Bronchial epithelial cell (primary cell): ENCODE data around the gene CALHM4. TPM values are rescaled to one million over a fixed set of nuclear protein-coding genes. Genes with fewer than 3 reads are reported as not detected.

Experiments used
- DNase-seq: peaks from one replicate; pipeline ENCODE4 v3.0.0-alpha.2; 2010; ENCODE audit warnings: low read depth
- FAIRE-seq: peaks from 2 replicates; lab custom pipeline; 2011; peaks lifted over from hg19 to GRCh38; lab: Jason Lieb, UNC
- H3K27me3 ChIP-seq: 2 replicates; pipeline ENCODE4 v1.5.1; 2011; ENCODE audit warnings: low read length; ENCODE audit not compliant: control insufficient read depth, insufficient read depth
- H3K36me3 ChIP-seq: 2 replicates; pipeline ENCODE4 v1.5.1; 2011; ENCODE audit warnings: low read length; ENCODE audit not compliant: control insufficient read depth, insufficient read depth
- H3K4me3 ChIP-seq: 2 replicates; pipeline ENCODE4 v1.5.1; 2011; ENCODE audit warnings: mild to moderate bottlenecking, low read depth, low read length, control low read depth
- total RNA-seq: library from RNA; depleted of rRNA; stranded (reverse); fragments of >200 nt; gene quantifications from 2 replicates; pipeline ENCODE4 v1.2.1, GENCODE V29; 2014
- TF ChIP-seq, protein P1 (sequence below): IDR thresholded peaks from 2 replicates; pipeline ENCODE4 v1.5.1; 2011; ENCODE audit warnings: mild to moderate bottlenecking, moderate library complexity, low read length, control low read depth, inconsistent platforms; ENCODE audit not compliant: insufficient read depth, severe bottlenecking

The CALHM4 gene
- total RNA-seq = under 0.01 TPM in 1 of 2 replicates, not detected in the other

- DNase-seq (no peak), FAIRE-seq (no peak)
- TF ChIP-seq, protein P1, sequence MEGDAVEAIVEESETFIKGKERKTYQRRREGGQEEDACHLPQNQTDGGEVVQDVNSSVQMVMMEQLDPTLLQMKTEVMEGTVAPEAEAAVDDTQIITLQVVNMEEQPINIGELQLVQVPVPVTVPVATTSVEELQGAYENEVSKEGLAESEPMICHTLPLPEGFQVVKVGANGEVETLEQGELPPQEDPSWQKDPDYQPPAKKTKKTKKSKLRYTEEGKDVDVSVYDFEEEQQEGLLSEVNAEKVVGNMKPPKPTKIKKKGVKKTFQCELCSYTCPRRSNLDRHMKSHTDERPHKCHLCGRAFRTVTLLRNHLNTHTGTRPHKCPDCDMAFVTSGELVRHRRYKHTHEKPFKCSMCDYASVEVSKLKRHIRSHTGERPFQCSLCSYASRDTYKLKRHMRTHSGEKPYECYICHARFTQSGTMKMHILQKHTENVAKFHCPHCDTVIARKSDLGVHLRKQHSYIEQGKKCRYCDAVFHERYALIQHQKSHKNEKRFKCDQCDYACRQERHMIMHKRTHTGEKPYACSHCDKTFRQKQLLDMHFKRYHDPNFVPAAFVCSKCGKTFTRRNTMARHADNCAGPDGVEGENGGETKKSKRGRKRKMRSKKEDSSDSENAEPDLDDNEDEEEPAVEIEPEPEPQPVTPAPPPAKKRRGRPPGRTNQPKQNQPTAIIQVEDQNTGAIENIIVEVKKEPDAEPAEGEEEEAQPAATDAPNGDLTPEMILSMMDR = no peak
- no peaks in the 10 kb centered on the region for H3K27me3 ChIP-seq
- H3K36me3 ChIP-seq = no peaks in the 10 kb centered on the region
- H3K4me3 ChIP-seq = no peak within 1 kb of the TSS
Measured at GRCh38 chr6:116553451-116553850, at the start of gene CALHM4. Gene CALHM4 (plus strand): TSS chr6:116553751. CDS start chr6:116553794, 43 bp downstream.

DNA sequence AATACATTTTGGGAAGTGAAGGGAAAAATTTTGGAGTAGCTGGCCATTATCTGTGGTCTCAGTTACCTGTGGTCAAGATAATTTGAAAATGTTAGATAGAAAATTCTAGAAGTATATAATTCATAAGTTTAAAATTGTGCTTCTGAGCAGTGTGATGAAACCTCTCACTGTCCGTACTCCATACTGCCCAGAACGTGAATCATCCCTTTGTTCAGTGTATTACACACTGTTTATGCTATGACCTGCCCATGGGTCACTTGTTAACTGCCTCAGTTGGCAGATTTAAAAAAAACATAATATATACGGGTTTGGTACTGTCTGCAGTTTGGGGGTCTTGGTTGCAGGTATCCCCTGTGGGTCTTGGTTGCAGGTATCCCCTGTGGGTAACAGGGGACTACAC lies 46.2 kb upstream of the CALHM4 start:
- Histone ChIP-seq H3K36me3 (no peaks in the 10 kb centered on the region), H3K27me3 (no peaks in the 10 kb centered on the region), H3K4me3 (no peak overlapping the region)
- DNase-seq (peak; percentile 69), FAIRE-seq (no peak)
- TF ChIP-seq, protein P1 = no peak

- FAIRE-seq (no peak), DNase-seq (no peak)
- H3K4me3 ChIP-seq = no peak overlapping the region
- TF ChIP-seq, protein P1 = no peak
- no peaks in the 10 kb centered on the region for H3K36me3 ChIP-seq
- no peaks in the 10 kb centered on the region for H3K27me3 ChIP-seq
Measured at GRCh38 chr6:116508527-116508926, 45.0 kb upstream of the CALHM4 start.

- Histone ChIP-seq H3K4me3 (no peak within 1 kb of the TSS), H3K36me3 (no peaks in the 10 kb centered on the region), H3K27me3 (no peaks in the 10 kb centered on the region)
- FAIRE-seq = no peak
- peak; percentile 87 for DNase-seq
- TF ChIP-seq, protein P1 = peak; percentile 54
Measured at GRCh38 chr6:116511424-116512110, 42.0 kb upstream of the CALHM4 start, which contains the start of gene CALHM5. Gene CALHM5 (plus strand): TSS chr6:116511639. CDS start chr6:116511697, 58 bp downstream.

- no peak overlapping the region for H3K4me3 ChIP-seq
- H3K27me3 ChIP-seq = no peaks in the 10 kb centered on the region
- FAIRE-seq (no peak), DNase-seq (no peak)
- TF ChIP-seq, protein P1 = no peak
- H3K36me3 ChIP-seq = no peaks in the 10 kb centered on the region
Measured at GRCh38 chr6:116512111-116512559, 41.4 kb upstream of the CALHM4 start.

GRCh38 chr6:116512734-116513133 lies 40.8 kb upstream of the CALHM4 start:
- Histone ChIP-seq H3K36me3 (no peaks in the 10 kb centered on the region), H3K4me3 (no peak overlapping the region), H3K27me3 (no peaks in the 10 kb centered on the region)
- DNase-seq (no peak), FAIRE-seq (no peak)
- TF ChIP-seq, protein P1 = no peak
